ENCODE measurements around the gene ASZ1.

The ASZ1 gene

DNA sequence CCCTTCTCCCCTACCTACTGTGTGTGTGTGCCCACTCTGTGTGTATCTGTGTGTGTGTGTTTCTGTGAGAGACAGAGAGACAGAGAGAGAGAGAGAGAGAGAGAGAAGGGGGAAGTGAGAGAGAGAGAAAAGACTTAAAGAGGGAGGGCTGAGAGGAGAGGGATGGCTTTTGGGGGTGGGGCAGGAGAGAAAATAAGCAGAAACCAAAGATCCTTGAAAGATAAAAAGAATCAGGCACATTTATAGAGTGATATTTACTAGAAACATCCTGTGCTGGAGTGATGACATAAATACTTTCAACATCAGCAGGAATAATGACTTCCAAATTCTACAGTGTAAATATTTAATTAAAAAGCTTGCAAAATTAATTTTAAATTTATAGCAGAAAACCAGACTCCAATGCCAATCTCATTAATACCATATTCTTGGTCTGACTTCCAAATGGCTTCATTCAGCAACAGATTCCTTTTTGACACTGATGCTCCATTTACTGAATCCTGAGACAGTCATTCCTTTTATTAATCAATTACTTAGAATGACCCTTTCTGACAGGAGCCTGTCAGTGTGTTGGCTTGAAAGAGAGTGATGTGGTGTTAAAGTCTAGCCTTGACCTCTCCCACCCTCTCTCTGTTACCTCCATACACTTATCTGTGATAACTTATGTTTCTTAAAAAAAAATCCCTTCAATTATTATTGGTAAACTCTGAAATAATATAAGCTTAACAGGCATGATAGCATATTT lies 62.8 kb downstream of the ASZ1 start:
- no peak for DNase-seq (ENCODE audit: low read depth)
- TF ChIP-seq POLR2A (IDR thresholded peaks at IDR 0.05; ENCODE audit: extremely low read depth, insufficient read length) (no peak), CTCF (IDR thresholded peaks at IDR 0.05; ENCODE audit: low read depth, low read length) (no peak), MYC (IDR thresholded peaks at IDR 0.05; ENCODE audit: low read depth, low read length) (no peak), MAX (IDR thresholded peaks at IDR 0.05; ENCODE audit: low read depth, low read length) (no peak)
- no peak overlapping the region for H3K4me3 ChIP-seq (ENCODE audit: low read depth, low read length)

- no peak for DNase-seq (ENCODE audit: low read depth)
- H3K4me3 ChIP-seq (ENCODE audit: low read depth, low read length), result no peak overlapping the region
- no peak for TF ChIP-seq MYC (IDR thresholded peaks at IDR 0.05; ENCODE audit: low read depth, low read length)
- no peak for TF ChIP-seq POLR2A (IDR thresholded peaks at IDR 0.05; ENCODE audit: extremely low read depth, insufficient read length)
- TF ChIP-seq MAX (IDR thresholded peaks at IDR 0.05; ENCODE audit: low read depth, low read length), result no peak
These were observed 64.9 kb downstream of the ASZ1 start for GRCh38 chr7:117362294-117362888.

GRCh38 chr7:117350027-117350426 lies 77.3 kb downstream of the ASZ1 start:
- TF ChIP-seq CTCF (IDR thresholded peaks at IDR 0.05; ENCODE audit: low read depth, low read length), result no peak
- TF ChIP-seq MAX (IDR thresholded peaks at IDR 0.05; ENCODE audit: low read depth, low read length), result no peak
- TF ChIP-seq MYC (IDR thresholded peaks at IDR 0.05; ENCODE audit: low read depth, low read length), result no peak
- no peak for TF ChIP-seq POLR2A (IDR thresholded peaks at IDR 0.05; ENCODE audit: extremely low read depth, insufficient read length)
- no peak for DNase-seq (ENCODE audit: low read depth)

GRCh38 chr7:117349570-117349969 lies 77.7 kb downstream of the ASZ1 start:
- TF ChIP-seq MYC (IDR thresholded peaks at IDR 0.05; ENCODE audit: low read depth, low read length), result no peak
- TF ChIP-seq CTCF (IDR thresholded peaks at IDR 0.05; ENCODE audit: low read depth, low read length), result no peak
- TF ChIP-seq MAX (IDR thresholded peaks at IDR 0.05; ENCODE audit: low read depth, low read length), result no peak
- no peak for TF ChIP-seq POLR2A (IDR thresholded peaks at IDR 0.05; ENCODE audit: extremely low read depth, insufficient read length)
- DNase-seq (ENCODE audit: low read depth), result no peak
- no peak overlapping the region for H3K4me3 ChIP-seq (ENCODE audit: low read depth, low read length)

More at GRCh38 chr7:117350027-117350426, 77.3 kb downstream of the ASZ1 start:
- no peak overlapping the region for H3K4me3 ChIP-seq (ENCODE audit: low read depth, low read length)

GRCh38 chr7:117347962-117348672 lies 79.2 kb downstream of the ASZ1 start:
- H3K4me3 ChIP-seq (ENCODE audit: low read depth, low read length), result no peak overlapping the region
- TF ChIP-seq POLR2A (IDR thresholded peaks at IDR 0.05; ENCODE audit: extremely low read depth, insufficient read length) (no peak), MYC (IDR thresholded peaks at IDR 0.05; ENCODE audit: low read depth, low read length) (no peak), CTCF (IDR thresholded peaks at IDR 0.05; ENCODE audit: low read depth, low read length) (no peak)
- no peak for DNase-seq (ENCODE audit: low read depth)

DNA sequence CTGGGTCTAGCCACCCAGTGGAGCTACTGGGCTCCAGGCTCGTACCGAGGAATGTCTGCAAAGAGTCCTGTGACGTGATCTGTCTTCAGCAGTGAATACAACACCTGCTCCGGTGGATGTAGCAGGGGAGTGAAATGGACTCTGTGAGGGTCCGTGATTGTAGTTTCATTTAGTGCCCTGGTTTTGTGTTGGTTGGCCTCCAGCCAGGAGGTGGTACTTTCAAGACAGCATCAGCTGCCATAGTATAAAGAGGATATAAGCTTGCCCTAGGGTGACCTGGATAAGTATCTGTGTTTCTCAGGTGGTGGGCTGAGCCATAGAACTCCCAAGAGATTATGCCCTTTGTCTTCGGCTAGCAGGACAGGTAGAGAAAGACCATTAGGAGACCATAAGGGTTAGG lies 79.8 kb downstream of the ASZ1 start:
- H3K4me3 ChIP-seq (ENCODE audit: low read depth, low read length), result no peak overlapping the region
- no peak for DNase-seq (ENCODE audit: low read depth)
- TF ChIP-seq MYC (IDR thresholded peaks at IDR 0.05; ENCODE audit: low read depth, low read length), result no peak
- no peak for TF ChIP-seq MAX (IDR thresholded peaks at IDR 0.05; ENCODE audit: low read depth, low read length)
- no peak for TF ChIP-seq POLR2A (IDR thresholded peaks at IDR 0.05; ENCODE audit: extremely low read depth, insufficient read length)
- no peak for TF ChIP-seq CTCF (IDR thresholded peaks at IDR 0.05; ENCODE audit: low read depth, low read length)

Data from NB4 (cell line).